Stimulated activated CD4-positive, alpha-beta T cell treated with anti-CD3 and anti-CD28 coated beads, Interleukin-4, amount 100 ng/mL, for 48 hours (primary cell): ENCODE measurements around the gene PRSS2.

Experiments used
- DNase-seq, 2 donors: peaks; one replicate each; pipeline ENCODE4 v3.0.0-alpha.2; 2020; ENCODE audit warnings: low read depth in 2 of 2

The PRSS2 gene

GRCh38 chr7:142787034-142787768, 16.4 kb downstream of the PRSS2 start:
- no peak for DNase-seq

- no peak for DNase-seq
Measured at GRCh38 chr7:142787783-142788182, 17.0 kb downstream of the PRSS2 start.

GRCh38 chr7:142788303-142789289, 17.8 kb downstream of the PRSS2 start:
- no peak for DNase-seq

- no peak for DNase-seq
Measured at GRCh38 chr7:142789441-142789840, 18.7 kb downstream of the PRSS2 start.

- DNase-seq: no peak
Measured at GRCh38 chr7:142790056-142790455, 19.3 kb downstream of the PRSS2 start.

GRCh38 chr7:142790555-142790954, 19.8 kb downstream of the PRSS2 start:
- DNase-seq: no peak

- no peak for DNase-seq
Measured at GRCh38 chr7:142791502-142791901, 20.7 kb downstream of the PRSS2 start.

GRCh38 chr7:142792129-142792528, 21.4 kb downstream of the PRSS2 start:
- DNase-seq: no peak

- no peak for DNase-seq
Measured at GRCh38 chr7:142792593-142792992, 21.8 kb downstream of the PRSS2 start.

- DNase-seq: no peak
Measured at GRCh38 chr7:142793156-142793555, 22.4 kb downstream of the PRSS2 start.

- no peak for DNase-seq
Measured at GRCh38 chr7:142795339-142795863, 24.6 kb downstream of the PRSS2 start.

GRCh38 chr7:142796001-142796500, 25.3 kb downstream of the PRSS2 start:
- no peak for DNase-seq

- DNase-seq: no peak
Measured at GRCh38 chr7:142796501-142797390, 26.0 kb downstream of the PRSS2 start.

GRCh38 chr7:142797391-142798377, 26.9 kb downstream of the PRSS2 start:
- no peak for DNase-seq

- DNase-seq: no peak
Measured at GRCh38 chr7:142798451-142799436, 28.0 kb downstream of the PRSS2 start.

- DNase-seq: no peak
Measured at GRCh38 chr7:142799437-142799835, 28.7 kb downstream of the PRSS2 start.

- DNase-seq: no peak
Measured at GRCh38 chr7:142800088-142800487, 29.3 kb downstream of the PRSS2 start.

- no peak for DNase-seq
Measured at GRCh38 chr7:142800699-142801260, 30.0 kb downstream of the PRSS2 start.
